GM19463 (cell line): ENCODE data around the gene ZNF619.
"Not testable (repeated sequence)": the region's sequence is repeated elsewhere in the genome, so short reads cannot be mapped to it uniquely, and the experiment has no call there.

Source experiments
- ATAC-seq: cut with Tn5 transposase; IDR thresholded peaks from one replicate; pipeline ENCODE4 v1.9.1; 2021; ENCODE audit warnings: mild to moderate bottlenecking, moderate library complexity; ENCODE audit not compliant: unreplicated experiment

ZNF619 gene

DNA sequence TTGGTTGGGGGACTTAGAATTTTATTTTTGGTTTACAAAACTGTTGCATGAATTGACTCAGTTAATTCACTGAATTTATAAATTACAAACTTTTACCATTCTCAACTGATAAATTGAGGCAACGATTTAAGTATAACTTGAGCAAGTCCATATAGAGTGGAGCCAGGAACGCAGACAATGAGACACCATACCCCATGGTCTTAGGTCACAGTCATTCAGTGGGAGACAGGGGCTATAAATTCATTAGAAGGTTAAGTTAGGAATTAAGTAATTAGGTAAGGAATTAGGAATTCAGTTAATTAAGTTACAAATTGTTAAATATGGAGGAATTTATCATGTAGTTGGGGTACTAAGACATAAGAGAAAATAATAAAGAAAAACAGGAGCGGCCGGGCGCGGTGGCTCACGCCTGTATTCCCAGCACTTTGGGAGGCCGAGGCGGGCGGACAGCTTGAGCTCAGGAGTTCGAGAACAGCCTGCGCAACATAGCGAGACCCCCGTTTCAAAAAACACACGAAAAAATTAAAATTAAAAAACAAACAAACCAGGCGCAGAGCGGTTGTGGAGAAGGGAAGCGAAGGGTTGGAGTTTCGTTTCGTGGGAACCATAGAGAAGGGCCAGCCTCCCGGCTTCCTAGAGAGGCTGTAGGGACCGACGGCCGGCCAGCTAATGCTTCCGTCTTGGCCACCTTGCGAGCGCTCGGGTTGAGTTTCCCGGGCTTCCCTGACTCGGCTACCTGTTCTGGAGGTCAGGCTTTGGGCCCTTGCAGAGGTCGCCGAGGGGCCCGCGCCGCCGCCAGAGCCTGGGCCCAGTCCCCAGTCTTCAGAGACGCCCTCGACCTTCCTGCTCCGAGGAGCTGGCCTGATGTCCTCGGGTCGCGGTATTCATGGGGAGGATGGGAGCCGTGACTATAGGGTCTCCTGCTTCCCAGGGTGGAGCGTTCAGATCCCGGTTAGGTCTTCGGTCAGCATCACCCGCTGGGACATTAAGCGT, at the start of gene ZNF619:
TSS of gene ZNF619 (plus strand) at position 645 of the 993 bp plus-strand sequence. CDS start 858 bp downstream, outside the sequence.
- peak; percentile 87 for ATAC-seq

DNA sequence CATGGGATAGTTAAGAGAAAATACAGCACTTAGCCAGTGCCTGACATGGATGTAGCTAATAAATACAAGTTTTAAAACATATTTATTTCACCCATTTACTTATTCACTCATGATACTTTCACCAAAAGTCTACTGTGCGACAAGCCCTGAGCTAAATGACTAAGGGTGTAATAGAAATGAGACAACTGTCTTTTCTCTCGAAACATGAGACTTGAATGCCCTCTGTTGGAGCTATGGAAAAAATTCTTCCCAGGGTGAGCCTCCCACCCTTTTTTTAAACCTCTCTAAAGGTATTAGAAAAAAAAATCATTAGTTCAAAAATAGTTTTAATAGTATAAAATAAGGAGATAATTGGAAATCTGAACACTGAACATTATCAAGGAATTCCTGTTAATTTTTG, 44.1 kb upstream of the ZNF619 start:
- no peak for ATAC-seq

DNA sequence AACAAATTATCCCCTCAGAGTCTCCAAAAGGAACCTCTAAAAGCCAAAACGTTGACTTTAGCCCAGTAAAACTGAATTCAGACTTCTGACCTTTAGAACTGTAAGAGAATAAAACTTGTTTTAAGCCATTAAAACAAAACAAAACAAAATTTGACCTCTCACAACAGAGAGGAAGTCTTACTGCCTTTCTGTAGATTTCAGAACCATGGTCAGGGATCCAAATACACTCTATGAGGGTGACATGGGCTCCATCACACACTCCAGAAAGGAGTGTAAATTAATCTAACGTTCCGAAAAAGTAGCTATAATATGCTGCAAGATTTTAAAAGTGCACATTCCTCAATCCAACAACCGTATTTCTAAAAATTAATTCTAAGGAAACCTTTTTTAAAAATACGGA, 39.0 kb upstream of the ZNF619 start:
- ATAC-seq = no peak

DNA sequence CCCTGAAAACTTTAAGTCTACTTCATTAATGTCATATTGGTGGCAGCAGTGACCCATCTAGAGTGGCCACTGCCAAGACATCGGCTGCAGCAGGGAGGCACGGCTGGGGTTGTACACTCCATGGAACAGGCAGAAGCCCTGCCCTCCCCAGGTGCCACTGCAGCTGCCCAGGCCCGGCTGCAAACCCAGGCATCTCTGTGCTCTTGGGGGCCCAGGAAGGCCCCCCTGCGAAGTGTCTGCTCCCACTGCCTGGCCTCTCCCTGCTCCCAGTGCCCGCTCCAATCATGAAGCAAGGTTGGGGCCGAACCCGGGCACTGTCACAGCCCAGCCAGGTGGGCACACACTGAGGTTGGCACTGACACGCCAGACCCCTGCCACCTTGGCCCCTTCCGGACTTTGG, 31.9 kb upstream of the ZNF619 start:
- ATAC-seq = no peak

DNA sequence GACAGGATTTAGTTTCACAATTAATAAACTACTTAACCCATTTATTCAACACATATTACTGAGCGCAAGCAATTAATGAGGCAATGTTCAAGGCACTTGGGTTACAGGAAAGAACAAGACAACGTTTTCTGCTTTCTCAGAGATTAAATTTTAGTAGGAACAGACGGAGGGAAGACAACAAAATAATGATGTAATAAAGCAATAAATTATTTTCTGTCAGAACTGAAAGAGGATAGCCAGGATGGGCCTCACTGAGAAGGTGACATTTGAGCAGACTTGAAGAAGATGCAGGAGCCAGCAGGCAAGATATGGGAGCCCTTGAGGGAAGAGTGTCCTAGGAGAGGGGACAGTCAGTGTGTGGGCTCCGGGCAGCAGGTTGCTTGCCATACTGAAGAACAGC, 31.0 kb upstream of the ZNF619 start:
- ATAC-seq = no peak

DNA sequence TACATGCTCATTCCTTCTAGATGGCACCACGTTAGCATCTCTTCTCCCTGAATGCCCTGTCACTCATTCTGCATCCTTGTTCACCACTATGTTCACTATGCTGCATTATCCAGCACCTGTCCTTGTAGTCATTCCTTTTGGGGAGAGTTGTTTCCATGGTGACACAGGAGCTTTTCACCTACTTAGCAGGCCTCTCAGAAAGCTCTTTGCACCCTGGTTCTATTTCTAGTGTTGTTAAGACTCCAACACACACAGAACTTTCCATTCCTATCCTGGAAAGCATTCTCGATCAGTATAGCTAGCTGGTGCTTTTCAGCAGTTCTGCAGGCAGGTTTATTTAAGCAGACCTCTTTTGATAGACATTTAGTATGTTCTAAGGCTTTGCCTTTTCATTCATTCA, 26.5 kb upstream of the ZNF619 start:
- ATAC-seq = no peak

DNA sequence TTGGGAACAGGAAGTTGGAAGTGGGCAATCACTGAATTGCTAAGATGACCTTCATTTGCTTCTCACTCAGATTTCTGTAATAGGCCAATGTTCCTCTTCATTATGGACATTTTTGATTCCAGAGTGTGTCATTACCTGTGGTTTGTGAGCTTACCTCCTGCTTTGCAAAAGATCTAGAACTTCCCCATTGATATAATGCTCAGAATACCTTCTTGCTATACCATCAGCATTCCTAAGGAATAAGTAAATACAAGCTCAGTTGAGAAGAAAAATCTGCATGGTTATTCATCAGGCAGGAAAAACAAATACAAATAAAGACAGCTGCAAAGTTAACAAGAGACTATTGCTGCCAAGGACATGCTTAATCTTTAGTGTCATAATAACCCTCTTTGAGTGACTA, 25.4 kb upstream of the ZNF619 start:
- ATAC-seq = no peak

DNA sequence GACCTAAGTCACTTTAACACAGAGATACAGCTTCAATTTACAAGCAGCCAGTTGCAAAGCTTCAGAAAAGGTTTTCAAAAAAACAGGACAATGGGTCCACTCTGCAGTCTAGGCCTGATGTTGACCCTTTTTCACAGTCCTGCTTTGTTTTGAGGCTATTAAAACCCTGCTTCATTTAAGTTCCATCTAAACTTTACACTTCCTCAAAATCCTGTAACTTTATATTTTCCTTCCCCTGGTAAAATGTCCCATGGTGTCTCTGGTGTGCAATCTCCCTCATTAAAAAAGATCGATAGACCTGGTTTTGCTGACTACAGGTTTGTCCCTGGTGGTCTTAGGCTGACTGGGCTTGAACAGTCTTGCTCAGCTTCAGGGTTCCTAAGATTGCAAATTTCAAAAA, 24.9 kb upstream of the ZNF619 start:
- ATAC-seq = no peak

DNA sequence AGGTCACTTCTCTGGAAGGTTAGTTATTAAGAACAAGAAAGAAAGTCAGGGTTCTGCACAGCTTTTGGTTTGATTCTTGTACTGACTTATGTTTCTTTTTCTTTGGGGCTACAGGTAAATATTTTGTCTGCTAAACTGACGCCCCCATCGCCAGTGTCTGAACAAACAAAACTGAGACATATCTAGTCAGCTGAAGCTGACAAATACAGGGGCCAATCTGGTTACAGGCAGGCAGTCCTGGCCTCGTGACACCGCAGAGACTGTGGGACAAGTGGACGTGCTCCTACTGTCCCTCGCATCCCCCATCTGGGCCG, 24.4 kb upstream of the ZNF619 start:
- no peak for ATAC-seq

DNA sequence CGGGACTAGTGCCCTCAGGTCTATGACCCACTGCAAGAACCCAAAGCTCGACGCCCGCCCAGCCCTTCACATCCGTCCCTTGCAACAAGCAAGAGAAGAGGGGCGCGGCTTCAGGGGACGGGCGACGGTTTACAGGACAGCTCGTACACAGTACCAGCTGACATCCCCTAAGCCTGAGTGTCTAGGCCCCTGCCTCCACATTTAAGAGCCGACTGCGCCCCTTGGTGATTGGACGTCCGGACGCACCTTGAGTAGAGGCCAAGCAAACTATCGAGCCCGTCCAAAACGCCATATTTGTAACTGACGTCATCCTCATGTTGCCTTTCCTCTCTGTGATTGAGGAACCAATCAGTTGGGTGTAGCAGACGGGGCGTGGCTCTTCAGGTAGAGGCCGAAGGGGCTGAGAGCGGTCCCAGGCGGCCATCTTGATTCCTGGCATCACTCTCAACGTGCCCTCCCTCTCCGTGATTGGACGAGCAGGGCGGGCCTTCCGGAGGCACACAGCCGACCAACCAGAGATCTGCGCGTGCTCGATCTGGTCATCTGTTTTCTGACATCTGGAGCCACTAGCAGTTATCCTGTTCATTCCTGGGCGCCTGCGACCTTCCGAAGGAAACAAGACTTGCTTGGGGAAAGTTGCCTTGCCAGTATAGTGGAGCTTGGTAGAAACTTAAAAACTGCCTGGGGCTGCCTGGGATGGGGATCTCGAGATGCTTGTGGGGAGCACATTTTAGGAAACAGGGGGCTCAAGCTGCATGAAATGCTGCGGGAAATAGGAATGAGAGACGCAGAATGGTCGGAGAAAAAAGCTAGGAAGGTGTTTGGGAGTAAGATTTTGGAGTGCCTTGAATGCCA, 23.8 kb upstream of the ZNF619 start:
- ATAC-seq = peak; percentile 92

DNA sequence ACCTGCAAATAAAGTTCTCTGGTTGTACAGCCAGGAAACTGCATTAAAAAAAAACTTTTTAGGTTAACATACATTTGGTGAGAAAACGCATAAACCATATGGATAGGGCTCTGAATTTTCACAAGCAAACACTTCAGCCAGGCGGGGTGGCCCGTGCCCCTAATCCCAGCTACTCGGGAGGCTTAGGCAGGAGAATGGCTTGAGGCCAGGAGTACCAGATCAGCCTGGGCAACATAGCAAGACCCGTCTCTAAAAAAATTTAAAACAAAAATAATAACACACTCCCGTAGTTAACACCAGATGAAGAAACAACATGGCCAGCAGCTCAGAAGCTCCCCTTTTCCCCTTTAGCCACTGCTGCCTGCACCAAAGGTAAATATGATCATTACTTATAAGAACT, 23.0 kb upstream of the ZNF619 start:
- no peak for ATAC-seq

DNA sequence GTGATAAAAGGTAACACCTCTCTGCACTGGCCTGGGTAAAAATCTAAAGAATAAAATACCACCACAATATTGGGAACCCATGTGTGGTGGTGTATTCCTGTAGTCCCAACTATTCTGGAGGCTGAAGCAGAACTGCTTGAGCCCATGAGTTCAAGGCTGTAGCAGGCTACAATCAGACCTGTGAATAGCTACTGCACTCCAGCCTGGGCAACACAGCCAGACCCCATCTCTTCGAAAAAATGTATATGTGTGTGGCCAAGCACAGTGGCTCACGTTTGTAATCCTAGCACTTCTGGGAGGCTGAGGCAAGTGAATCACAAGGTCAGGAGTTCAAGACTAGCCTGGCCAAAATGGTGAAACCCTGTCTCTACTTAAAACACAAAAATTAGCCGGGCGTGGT, 21.6 kb upstream of the ZNF619 start:
- ATAC-seq = no peak

DNA sequence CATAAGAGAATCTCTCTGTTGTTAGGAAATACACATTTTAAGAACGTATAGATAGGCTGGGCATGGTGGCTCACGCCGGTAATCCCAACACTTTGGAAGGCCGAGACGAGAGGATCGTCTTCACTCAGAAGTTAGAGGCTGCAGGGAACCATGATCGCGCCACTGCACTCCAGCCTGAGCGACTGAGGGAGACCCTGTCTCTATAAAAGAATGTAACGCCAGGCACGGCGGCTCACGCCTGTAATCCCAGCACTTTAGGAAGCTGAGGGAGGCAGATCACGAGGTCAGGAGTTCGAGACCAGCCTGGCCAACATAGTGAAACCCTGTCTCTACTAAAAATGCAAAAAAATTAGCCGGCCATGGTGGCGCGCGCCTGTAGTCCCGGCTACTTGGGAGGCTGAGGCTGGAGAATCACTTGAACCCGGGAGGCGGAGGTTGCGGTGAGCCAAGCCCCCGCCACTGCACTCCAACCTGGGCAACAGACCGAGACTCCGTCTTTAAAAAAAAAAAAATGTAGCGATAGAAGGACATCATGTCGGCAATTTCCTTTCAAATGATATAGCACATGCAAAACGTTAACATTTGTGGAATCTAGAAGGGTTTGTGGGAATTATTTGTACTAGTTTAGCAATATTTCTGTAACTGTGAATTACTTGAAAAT, 20.5 kb upstream of the ZNF619 start:
- ATAC-seq = no peak

DNA sequence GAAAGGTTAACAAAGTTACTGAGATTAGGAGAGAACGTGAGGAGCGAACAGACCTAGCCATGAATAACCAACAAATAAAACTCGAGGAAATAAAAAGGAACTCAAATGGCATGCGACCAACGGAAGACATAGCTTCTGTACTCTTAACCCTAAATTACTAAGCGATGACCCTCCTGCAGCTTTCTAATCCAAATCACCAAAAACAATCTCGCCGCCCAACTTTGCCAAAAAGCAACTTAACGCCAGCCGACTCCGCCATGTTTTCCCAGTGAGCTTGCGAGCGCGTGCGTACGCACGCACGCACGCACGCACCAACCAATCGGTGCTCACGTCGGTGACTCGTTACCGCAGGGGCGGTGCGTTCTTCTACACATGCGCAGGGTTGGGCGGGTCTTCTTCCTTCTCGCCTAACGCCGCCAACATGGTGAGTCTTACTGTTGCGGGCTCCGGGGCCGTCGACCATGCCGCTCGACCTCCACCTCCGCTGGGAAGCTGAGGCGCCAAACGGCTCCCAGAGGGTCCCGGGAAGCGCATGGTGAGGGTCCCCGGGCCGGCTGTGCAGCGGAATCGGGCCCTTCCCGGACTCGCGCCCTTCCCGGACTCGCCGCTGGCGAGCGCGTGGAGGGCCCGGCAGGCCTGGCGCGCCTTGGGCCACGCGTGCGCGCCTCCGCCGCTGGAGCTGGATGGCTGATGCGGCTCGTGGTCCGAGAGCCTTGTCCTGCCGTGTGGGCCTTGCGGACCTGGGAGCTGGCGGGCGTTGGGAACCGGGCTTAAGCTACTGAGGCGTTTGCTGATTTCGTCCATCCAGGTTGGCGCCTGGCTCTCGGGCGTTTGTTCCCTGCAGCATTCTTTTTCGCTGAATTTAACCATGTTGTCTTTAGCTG, 19.7 kb upstream of the ZNF619 start, which contains the start of gene RPL14:
TSS of gene RPL14 (plus strand) at position 400 of the 884 bp plus-strand sequence. CDS start at position 533, 133 bp downstream.
- ATAC-seq = peak; percentile 59

DNA sequence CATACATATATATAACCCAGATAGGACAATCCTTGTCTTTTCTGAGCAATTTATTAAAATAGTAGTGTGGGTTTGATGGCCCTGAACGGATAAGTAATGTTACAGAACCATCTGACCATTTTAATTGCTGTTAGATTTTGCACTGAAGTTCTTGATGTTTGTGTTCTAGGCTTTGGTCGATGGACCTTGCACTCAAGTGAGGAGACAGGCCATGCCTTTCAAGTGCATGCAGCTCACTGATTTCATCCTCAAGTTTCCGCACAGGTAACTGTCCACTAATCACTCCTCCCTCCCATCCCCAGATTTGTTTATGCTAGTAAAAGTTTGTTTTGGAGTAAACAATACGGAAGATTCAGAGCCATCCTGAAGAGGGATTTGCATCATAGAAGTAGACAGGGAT, 18.4 kb upstream of the ZNF619 start:
- ATAC-seq = no peak

DNA sequence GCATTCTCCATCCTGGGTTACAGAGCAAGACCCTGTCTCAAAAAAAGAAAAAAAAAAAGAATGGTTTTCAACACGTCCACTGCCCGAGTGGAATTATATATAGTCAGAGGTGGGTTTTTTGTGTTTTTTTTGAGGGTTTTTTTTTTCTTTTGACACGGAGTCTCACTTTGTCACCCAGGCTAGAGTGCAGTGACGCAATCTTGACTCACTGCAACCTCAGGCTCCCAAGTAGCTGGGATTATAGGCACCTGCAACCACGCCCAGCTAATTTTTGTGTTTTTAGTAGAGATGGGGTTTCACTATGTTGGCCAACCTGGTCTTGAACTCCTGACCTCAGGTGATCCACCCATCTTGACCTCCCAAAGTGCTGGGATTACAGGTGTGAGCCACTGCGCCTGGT, 16.4 kb upstream of the ZNF619 start:
- ATAC-seq = not testable (repeated sequence)

DNA sequence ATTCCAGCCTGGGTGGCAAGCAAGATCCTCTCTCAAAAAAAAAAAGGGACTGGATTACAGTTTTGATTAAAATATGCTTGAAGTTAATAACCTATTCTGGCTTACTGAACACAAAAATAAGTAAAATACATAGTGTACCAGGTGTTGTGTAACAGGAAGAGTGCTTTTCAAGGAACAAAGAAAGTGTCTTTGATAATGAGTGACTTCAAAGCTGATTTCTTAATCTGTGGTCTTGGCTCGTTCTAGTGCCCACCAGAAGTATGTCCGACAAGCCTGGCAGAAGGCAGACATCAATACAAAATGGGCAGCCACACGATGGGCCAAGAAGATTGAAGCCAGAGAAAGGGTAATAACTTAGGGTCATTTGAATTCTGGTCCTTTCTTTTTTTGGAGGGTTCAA, 15.8 kb upstream of the ZNF619 start:
- ATAC-seq = no peak

DNA sequence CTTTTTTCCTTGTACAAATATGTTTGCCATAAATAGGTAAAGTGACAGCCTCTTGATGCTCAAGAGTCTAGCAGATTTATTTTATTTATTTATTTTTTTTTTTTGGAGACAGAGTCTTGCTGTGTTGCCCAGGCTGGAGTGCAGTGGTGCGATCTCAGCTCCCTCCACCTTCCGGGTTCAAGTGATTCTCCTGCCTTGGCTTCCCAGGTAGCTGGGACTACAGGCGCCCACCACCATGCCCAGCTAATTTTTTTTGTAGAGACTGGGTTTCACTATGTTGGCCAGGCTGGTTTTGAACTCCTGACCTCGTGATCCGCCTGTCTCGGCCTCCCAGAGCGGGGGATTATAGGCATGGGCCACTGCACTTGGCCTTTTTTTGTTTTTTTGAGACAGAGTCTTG, 14.1 kb upstream of the ZNF619 start:
- ATAC-seq = not testable (repeated sequence)

DNA sequence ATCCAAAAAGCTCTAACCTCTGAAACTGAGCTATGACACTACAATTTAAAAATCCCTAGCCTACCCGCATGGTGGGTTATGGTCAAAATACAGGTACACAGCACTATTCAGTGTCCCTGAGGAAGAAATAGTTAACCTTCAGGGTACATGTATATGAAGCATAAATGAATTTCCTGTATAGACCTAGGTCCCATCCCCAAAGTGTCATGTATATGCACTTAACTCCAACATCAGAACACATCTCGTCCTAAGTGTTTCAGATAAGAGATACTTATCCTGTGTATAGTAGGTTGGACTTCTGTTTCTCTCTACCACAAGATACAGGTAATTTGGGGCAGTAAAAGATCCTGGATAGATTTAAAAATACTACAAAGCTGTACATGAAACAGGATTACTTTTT, 13.3 kb upstream of the ZNF619 start:
- no peak for ATAC-seq
